Prostate gland (tissue), 2 donors: ENCODE results near the gene NR6A1. TPM values are rescaled to one million over a fixed set of nuclear protein-coding genes. Genes with fewer than 3 reads are reported as not detected.

Experiments
- DNase-seq: peaks from one replicate; pipeline ENCODE4 v3.0.0-alpha.2; 2019; ENCODE audit warnings: low spot score
- H3K27ac ChIP-seq, 2 donors: fragments of 200-600 bp; sonication (generic); 2 replicates each; pipeline ENCODE4 v1.5.1; 2017 to 2019
- H3K27me3 ChIP-seq: fragments of 200-600 bp; sonication (generic); replicated peaks from 2 replicates; pipeline ENCODE4 v1.5.1; 2019; ENCODE audit not compliant: insufficient read depth
- H3K36me3 ChIP-seq, 2 donors: fragments of 200-600 bp; sonication (generic); 1 replicate in 1 of 2; 2 replicates in 1 of 2; pipeline versions ENCODE4 v1.5.1 to v1.8.1; 2017 to 2019
- H3K4me1 ChIP-seq: fragments of 200-600 bp; sonication (generic); replicated peaks from 2 replicates; pipeline ENCODE4 v1.5.1; 2019
- H3K4me3 ChIP-seq, 2 donors: fragments of 200-600 bp; sonication (generic); 2 replicates each; pipeline ENCODE4 v1.5.1; 2017 to 2019
- H3K9me3 ChIP-seq: fragments of 200-600 bp; sonication (generic); 2 replicates; pipeline ENCODE4 v1.5.1; 2017
- CTCF ChIP-seq, 4 experiments: fragments of 200-600 bp in 2 of 4; fragments of 450-650 bp in 2 of 4; sonication (generic) in 2 of 4; IDR thresholded peaks; 1 replicate in 3 of 4; 2 replicates in 1 of 4; pipeline ENCODE4 v1.5.1; 2016 to 2019; ENCODE audit warnings: antibody characterized with exemption in 4 of 4, mild to moderate bottlenecking in 2 of 4, moderate library complexity in 2 of 4
- POLR2A ChIP-seq: fragments of 450-650 bp; IDR thresholded peaks from one replicate; pipeline ENCODE4 v1.6.1; 2016; ENCODE audit warnings: antibody characterized with exemption, mild to moderate bottlenecking
- POLR2AphosphoS5 ChIP-seq: sonication (generic); formaldehyde crosslinking; IDR thresholded peaks from one replicate; pipeline ENCODE4 v1.6.1; 2017; ENCODE audit warnings: antibody characterized with exemption
- WGBS: methylation state at CpG from one replicate; pipeline ENCODE4 v1.1.5; 2018; 5-methylcytosine and 5-hydroxymethylcytosine counted together
- intact Hi-C: fragments of 100-400 bp; cut with DNase I; formaldehyde crosslinking; loops from one replicate; pipeline ENCODE4 v1.14.2; 2022
- total RNA-seq, 2 donors: library from RNA; depleted of rRNA; stranded (reverse); fragments of >200 nt; gene quantifications; one replicate each; pipeline ENCODE4 v1.1.0, GENCODE V29; 2016

The NR6A1 gene
- total RNA-seq, 2 donors from 2014 or later: 1.3 to 53.7 TPM

DNA sequence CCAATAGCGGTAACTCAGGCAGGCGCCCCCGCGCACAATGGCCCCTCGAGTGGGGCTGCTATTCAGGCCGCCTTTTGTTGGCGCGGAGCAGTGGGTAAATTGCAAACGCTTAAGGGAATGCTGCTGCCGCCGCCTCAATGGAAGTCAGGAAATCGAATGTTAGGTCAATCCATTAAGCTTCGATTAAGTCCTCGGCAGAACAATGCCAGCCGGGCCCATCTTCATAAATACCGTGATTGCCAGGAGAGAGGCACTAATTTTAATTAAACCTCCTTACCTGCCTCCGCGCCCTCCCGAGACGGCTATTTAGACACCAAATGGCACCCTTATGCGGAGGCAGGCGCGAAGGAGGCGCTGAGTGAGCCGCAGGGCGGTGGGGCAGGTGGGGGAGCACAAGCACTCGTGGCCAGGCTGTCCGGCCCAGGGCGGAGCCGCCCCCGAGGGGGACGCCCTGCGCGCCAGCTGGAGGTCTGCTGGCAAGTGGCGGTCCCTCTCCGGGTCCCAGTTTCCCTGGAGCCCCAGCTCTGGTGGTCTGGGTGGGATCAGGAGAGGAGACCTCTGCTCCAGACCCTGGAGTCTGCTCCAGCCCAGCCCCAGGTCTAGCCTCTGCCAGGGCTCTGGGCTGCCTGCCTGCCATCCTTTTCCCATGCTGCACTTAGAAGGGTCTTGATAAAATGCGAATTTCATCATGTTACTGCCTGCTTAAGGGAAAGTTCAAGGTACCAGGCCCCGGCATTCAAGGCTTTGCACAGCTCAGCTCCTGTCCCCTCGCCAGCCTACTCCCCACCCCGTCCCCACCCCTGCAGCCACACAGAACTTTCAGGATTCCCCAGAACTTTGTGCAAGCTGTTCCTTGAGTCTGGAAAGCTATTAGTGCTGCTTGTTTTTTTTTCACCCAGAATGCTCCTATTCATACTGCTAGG is 283.6 kb downstream of the NR6A1 start:
- intact Hi-C loops: no loop called here
- Histone ChIP-seq H3K4me3 (no peak overlapping the region), H3K4me1 (no peaks in the 10 kb centered on the region), H3K27ac (no peak overlapping the region), H3K36me3 (no peaks in the 10 kb centered on the region), H3K9me3 (no peaks in the 10 kb centered on the region), H3K27me3 (peaks cover 8% of the 10 kb centered on the region)
- no peak for DNase-seq
- no peak for TF ChIP-seq POLR2A
- no peak for TF ChIP-seq CTCF (IDR thresholded peaks at IDR 0.05)
- no peak for TF ChIP-seq POLR2AphosphoS5
- WGBS: 42% methylated on average over 38 of the region's 40 CpGs

GRCh38 chr9:124486778-124487259 is 284.3 kb downstream of the NR6A1 start:
- Histone ChIP-seq H3K27ac (no peak overlapping the region), H3K4me3 (no peak overlapping the region), H3K36me3 (no peaks in the 10 kb centered on the region), H3K4me1 (no peaks in the 10 kb centered on the region), H3K27me3 (peaks cover 8% of the 10 kb centered on the region), H3K9me3 (no peaks in the 10 kb centered on the region)
- no peak for DNase-seq
- TF ChIP-seq CTCF (IDR thresholded peaks at IDR 0.05) (no peak), POLR2A (no peak), POLR2AphosphoS5 (no peak)
- intact Hi-C loops: no loop called here
- WGBS: 39% methylated on average over 17 of the region's 17 CpGs

DNA sequence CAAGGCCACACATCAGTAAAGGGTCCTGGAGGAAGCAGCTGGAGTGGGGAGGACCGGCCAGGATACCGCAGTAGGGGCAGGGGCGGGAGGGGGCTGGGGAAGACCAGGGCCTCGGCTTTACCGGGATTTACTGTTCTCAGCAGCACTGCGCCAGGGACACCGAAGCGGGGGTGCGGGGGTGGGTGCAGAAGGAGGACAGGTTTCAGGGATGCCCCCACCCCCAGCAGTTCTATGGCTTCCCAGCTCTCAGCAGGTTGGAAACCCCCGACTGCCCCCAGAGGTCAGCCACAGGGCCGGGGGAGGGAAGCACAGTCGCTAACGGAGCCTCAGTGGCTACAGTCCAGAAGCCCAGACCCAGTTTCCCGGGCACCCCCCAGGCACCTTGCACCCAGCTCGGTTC is 285.2 kb downstream of the NR6A1 start:
- Histone ChIP-seq H3K9me3 (no peaks in the 10 kb centered on the region), H3K4me3 (no peak overlapping the region), H3K27ac (no peak overlapping the region), H3K27me3 (peaks cover 8% of the 10 kb centered on the region), H3K4me1 (no peaks in the 10 kb centered on the region), H3K36me3 (no peaks in the 10 kb centered on the region)
- TF ChIP-seq POLR2A: no peak
- TF ChIP-seq CTCF (IDR thresholded peaks at IDR 0.05): no peak
- TF ChIP-seq POLR2AphosphoS5: no peak
- WGBS: 71% methylated on average over 15 of the region's 15 CpGs
- intact Hi-C loops: no loop called here
- no peak for DNase-seq

DNA sequence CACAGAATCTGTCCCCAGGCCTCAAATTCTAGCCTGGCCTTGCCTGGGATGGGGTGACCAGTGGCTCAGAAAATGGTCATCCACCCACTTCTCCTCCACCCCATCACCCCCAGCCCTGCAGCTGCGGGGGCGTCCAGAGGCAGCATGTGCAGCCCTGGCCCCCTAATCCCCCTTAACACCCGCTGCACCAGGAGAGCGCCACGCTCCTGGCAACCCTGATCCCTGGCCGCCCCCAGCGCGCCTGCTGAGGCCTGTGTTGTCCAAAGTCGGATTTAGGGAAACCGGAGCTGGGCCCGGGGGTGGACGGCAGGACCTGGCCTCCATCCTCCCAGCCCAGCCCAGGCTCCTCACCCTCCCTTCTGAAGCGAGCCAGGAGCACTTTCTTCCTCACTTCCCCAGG is 285.9 kb downstream of the NR6A1 start:
- no peak for DNase-seq
- intact Hi-C loops: no loop called here
- Histone ChIP-seq H3K9me3 (no peaks in the 10 kb centered on the region), H3K36me3 (no peaks in the 10 kb centered on the region), H3K4me1 (no peaks in the 10 kb centered on the region), H3K27ac (no peak overlapping the region), H3K27me3 (peaks cover 8% of the 10 kb centered on the region), H3K4me3 (no peak overlapping the region)
- 71% methylated on average over 12 of the region's 13 CpGs for WGBS
- no peak for TF ChIP-seq POLR2AphosphoS5
- no peak for TF ChIP-seq CTCF (IDR thresholded peaks at IDR 0.05)
- no peak for TF ChIP-seq POLR2A

- 95% methylated on average over 9 of the region's 9 CpGs for WGBS
- Histone ChIP-seq H3K27me3 (peaks cover 11% of the 10 kb centered on the region), H3K4me1 (no peaks in the 10 kb centered on the region), H3K36me3 (no peaks in the 10 kb centered on the region), H3K27ac (no peak overlapping the region), H3K4me3 (no peak overlapping the region), H3K9me3 (no peaks in the 10 kb centered on the region)
- intact Hi-C loops: no loop called here
- no peak for DNase-seq
- TF ChIP-seq POLR2AphosphoS5 (no peak), POLR2A (no peak), CTCF (IDR thresholded peaks at IDR 0.05) (no peak)
Measured at GRCh38 chr9:124483481-124483880, 287.6 kb downstream of the NR6A1 start.
